Uterus (tissue), 2 donors: Measurements from ENCODE around the gene CIB4.
"Not testable (repeated sequence)": the region's sequence is repeated elsewhere in the genome, so short reads cannot be mapped to it uniquely, and the experiment has no call there.

ENCODE experiments used
- CTCF ChIP-seq, 4 experiments: fragments of 200-600 bp in 2 of 4; fragments of 450-650 bp in 2 of 4; sonication (generic) in 2 of 4; IDR thresholded peaks; one replicate each; pipeline ENCODE4 v1.5.1; 2016 to 2019; ENCODE audit warnings: antibody characterized with exemption in 4 of 4, mild to moderate bottlenecking in 2 of 4, moderate library complexity in 1 of 4
- POLR2A ChIP-seq, 2 donors: fragments of 450-650 bp; IDR thresholded peaks; one replicate each; pipeline ENCODE4 v1.6.1; 2016; ENCODE audit warnings: antibody characterized with exemption in 2 of 2, mild to moderate bottlenecking in 1 of 2, moderate library complexity in 1 of 2

GRCh38 chr2:26665296-26665695, 24.1 kb upstream of the CIB4 start:
- not testable (repeated sequence) for TF ChIP-seq CTCF, POLR2A (IDR thresholded peaks at IDR 0.05)
